ENCODE results near the gene HTR1A.

DNA sequence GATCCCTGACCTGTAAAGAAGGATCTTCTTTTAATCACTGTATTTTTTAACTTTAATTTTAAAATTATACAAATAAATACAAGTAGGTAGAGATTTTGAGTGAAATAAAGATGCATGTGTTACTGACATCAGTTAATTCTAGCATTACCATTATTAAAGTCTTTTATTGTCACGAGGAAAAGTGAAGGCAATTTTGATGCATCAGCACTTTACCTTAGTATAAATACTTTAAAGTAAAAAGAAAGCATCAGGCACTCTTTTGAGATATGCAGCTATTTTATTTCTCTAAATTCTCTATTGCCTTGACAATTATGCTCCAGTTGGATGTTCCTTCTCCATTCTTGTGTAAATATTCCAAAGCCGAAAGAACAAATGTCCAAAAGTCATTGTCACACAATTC, 4.6 kb downstream of the HTR1A start:
- TF ChIP-seq, protein P1, sequence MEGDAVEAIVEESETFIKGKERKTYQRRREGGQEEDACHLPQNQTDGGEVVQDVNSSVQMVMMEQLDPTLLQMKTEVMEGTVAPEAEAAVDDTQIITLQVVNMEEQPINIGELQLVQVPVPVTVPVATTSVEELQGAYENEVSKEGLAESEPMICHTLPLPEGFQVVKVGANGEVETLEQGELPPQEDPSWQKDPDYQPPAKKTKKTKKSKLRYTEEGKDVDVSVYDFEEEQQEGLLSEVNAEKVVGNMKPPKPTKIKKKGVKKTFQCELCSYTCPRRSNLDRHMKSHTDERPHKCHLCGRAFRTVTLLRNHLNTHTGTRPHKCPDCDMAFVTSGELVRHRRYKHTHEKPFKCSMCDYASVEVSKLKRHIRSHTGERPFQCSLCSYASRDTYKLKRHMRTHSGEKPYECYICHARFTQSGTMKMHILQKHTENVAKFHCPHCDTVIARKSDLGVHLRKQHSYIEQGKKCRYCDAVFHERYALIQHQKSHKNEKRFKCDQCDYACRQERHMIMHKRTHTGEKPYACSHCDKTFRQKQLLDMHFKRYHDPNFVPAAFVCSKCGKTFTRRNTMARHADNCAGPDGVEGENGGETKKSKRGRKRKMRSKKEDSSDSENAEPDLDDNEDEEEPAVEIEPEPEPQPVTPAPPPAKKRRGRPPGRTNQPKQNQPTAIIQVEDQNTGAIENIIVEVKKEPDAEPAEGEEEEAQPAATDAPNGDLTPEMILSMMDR (IDR thresholded peaks at IDR 0.05) = no peak
- no peak for TF ChIP-seq SIN3A (IDR thresholded peaks at IDR 0.05; ENCODE audit: borderline replicate concordance, insufficient read depth, low read depth, low read length)
- TF ChIP-seq POLR2AphosphoS5 (IDR thresholded peaks at IDR 0.05; ENCODE audit: low read depth, low read length) = no peak

All from Panc1 (cell line).